Pericardium fibroblast (primary cell): ENCODE results near the gene UCK2. TPM values are rescaled to one million over a fixed set of nuclear protein-coding genes. Genes with fewer than 3 reads are reported as not detected.

Source experiments
- total RNA-seq: library from RNA; depleted of rRNA; stranded (reverse); fragments of >200 nt; gene quantifications from 2 replicates; pipeline ENCODE4 v1.2.3, GENCODE V29; 2015

Gene UCK2
- total RNA-seq, result 42.7 and 50.2 TPM in 2 replicates

DNA sequence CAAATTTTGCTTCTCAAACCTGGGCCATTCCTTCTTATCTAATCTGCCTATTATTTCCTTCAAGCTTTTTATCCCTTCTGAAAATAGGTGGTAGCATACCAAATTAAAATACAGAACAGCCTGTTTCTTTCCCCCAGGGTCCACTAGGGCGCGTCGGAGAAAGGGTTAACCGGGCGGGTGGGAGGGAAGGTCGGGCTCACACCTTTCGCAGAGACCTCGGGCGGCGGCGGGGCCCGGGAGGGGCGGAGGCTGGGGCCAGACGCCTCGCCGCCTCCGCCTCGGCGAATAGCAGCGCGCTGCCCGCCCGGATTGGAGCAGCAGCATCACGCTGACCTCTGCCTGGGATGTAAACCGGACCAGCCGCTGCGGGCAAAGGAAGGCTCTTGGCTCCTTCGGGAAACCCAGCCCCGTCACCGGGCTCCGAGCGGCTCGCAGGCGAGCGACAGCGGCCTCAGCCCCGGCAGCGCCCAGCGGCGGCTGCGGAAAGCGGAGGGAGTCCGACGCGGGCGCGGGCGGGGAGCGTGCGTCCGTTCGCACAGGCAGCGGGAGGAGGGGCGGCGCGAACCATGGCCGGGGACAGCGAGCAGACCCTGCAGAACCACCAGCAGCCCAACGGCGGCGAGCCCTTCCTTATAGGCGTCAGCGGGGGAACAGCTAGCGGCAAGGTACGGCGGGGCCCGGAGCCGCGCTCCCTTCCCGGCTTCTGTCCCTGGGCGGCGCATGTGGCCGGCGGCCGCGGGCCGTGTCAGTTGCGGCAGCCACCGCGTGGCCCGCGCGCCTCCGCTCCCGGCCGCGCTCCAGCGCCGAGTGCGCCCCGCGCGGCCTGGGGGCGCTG, at the start of gene UCK2:
TSS of gene UCK2 (plus strand) at position 347 of the 835 bp plus-strand sequence. CDS start at position 567, 220 bp downstream.

Other genes starting within 250 kb of the UCK2 start
- 202 and 243 TPM in 2 replicates for gene MGST3, start 196.4 kb upstream of the UCK2 start, total RNA-seq
- gene ALDH9A1, start 129.1 kb upstream of the UCK2 start, total RNA-seq, result 94.7 and 109 TPM in 2 replicates
- 53.2 and 76.3 TPM in 2 replicates for gene TMCO1, start 58.7 kb upstream of the UCK2 start, total RNA-seq